GM11168 (cell line): Measurements from ENCODE around the gene ZNF488.

Source experiments
- in situ Hi-C: fragments of 300-500 bp; cut with MboI; formaldehyde crosslinking; loops from one replicate; pipeline ENCODE4 v1.12.0; 2022; ENCODE audit warnings: low sequenced_read_pairs; ENCODE audit not compliant: unreplicated experiment

Gene ZNF488

DNA sequence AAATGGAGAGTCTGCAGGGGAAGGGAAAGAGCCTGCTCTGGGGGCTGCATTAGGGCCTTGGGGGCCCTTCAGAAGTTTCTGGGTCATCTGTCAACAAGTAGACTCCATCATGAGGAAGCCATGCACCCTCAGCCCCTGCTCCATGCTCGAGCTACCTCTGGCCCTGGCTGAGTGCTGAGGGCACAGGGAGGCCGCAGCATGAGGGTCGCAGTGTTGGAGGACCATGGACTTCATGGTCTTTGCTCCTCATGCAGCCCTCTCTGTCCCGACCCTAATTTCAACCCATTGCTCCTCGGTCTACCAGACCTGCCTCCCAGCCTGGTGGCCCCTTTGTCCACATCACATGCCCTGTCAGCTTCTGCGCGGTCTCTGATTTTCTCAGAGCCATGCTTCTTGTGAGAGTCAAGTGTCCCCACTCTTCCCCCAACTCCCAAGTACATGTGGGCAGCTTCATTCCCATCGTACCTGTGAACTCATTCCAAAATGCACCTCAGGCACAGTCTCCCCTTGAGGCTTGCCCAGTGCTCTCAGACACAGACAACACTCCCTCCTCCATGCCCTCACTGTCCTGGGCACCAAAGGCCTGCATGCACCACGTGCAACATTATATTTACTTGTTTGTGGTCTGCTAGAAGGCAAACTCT, 14.7 kb downstream of the ZNF488 start:
- in situ Hi-C loops: no loop called here

DNA sequence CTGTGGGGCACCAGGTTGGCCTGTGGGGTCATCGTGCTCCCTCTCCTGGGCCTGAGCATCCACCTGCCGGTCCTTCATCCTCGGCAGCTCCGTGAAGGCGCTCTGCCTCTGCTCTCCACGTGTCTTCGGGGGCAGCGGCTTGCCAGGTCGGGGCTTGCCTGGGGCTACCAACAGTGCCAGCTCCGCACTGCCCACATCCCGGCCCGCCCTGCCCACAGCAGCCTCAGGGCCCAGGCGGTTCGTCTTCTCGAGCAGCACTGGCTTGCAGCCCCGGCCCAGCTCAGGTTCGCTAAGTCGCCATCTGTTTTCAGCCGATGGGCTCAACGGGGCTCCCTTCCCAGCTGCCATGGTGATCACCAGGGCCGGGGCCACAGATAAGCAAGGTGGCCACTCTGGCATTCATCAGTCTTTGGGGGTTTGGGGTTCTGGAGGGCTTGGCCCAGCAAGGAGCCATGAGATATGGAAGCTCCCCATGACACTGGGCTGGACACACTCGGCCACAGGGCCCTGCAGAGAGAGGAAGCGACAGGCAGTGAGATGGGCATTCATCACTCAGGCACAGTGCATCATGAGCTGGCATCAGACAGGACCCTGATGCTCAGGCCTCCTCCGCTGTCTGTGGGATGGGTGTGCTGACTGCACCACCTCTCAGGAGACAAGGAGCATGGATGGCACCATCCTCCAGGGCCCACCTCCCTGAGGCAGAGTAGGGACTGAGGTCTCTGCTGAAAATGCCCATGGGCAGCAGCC, 15.5 kb downstream of the ZNF488 start:
- in situ Hi-C loops: no loop called here

DNA sequence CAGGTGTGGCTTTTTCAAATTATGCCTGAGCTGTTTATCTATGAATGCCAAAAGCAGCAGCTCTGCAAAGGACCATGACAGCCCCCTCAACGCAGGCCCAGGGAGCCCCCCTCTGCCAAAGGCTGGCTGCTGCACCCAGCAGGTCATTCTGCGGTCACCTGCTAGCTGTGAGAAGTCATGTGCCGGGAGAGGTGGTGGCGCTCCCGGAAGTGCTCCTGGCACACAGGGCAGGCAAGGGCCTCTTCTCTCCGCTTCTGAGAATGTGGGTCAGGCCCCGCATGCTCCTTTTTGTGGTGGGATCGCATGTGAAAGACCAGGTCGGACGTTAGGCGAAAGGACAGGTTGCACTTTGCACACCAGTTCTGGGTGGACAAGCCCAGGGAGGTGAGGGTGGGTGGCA, 16.4 kb downstream of the ZNF488 start:
- in situ Hi-C loops: no loop called here

DNA sequence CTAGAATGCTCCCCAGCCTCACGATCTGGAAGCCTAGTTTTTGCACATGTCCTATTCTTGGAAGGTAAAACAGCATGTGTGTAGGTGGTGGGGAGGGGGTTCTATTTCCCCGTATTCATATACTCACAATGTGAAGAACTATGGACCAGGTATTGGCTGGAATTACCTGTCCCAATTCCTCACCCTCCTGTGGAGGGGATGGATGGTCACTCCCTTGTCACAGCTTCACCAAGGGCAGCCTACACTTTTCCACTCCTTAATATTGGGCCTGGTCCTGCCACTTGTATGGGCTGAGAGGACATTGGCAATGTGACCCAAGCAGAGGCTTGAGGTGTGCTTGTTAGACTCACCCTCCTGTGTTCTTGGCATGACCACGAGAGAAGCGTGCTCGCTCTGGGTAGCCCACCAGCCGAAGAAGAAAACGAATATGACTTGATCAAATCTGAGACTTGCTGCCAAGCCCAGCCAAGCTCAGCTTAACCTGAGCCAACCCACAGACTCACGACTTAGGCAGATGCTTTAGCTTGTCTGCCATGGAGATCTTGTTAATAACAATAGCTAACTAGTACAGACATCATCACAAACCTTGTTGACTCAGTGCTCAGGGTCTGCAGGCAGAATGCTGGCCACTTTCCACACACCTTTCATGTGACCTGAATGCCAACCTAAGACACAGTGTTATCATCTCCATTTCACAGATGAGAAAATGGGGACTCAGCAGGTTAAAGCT, 17.2 kb downstream of the ZNF488 start:
- in situ Hi-C loops: no loop called here

DNA sequence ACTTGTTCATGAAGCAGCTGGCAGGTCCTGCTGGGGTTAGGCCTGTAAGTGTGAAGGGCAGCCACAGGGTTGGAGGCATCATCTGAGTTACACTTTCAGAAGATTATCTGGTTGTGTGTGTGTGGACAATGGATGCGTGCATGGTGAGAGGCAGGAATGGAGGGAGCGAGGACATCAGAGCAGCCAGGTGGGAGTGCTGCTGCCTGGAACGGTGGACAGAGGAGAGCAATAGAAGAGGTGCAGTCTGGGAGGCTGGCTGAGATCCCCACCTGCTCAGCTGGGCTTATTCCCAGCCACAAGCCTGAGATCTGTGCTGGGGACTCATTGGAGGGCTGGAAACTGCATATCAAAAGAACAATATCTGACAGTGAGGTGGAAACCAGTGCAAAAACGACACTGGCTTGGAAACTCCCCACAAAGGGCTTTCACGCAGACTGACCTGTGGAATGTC, 17.9 kb downstream of the ZNF488 start:
- in situ Hi-C loops: no loop called here

DNA sequence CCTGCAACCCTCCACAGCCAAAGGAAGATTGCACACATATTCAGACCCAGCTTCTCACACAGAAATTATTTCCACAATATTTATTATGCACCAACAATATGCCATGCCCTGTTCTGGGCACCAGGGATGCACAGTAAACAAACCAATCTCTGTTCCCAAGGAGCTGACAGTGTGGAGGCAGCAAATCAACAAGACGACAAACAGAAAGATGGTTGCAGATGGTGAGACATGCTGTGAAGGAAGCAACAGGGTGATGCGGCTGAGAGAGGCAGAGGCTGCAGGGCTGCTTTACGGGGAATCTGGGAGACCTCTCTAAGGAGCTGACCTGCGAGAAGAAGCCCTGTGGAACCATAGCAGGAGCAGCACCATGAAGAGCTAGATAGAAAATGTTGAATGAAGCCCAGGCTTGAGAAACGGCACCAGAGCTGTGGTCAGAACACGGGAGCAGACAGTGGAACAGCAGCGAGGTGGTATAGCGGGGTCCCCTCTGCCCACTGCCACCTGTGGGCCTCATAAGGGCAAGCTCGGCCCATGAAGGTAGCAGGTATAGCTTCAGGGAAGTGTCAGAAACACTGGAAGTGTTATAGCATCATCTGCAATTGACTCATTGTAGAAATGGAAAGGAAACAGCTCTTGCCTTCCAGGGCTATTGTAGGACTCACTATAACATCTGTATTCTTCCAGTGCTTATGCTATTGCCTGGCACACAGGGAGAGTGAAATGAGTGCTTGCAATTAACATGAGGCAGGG, 18.5 kb downstream of the ZNF488 start:
- in situ Hi-C loops: no loop called here

DNA sequence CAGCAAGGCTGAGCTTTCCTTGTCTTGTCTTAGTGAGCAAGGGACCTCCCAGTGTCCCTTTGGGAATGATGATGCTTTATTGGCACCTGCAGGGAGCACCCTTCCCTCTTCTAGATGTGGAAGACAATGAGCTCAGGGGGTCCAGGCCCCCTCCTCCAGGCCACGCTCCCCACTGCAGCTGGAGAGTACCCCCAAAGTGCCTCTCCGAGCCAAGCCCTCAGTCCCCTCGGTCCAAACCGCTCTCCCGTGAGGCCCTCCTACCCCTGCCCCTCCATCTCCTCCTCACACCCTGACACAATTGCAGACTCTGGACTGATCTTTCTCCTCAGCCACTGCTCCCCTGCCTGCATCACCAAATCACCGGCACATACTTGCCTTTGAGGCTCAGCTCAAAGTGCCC, 19.2 kb downstream of the ZNF488 start:
- in situ Hi-C loops: no loop called here

DNA sequence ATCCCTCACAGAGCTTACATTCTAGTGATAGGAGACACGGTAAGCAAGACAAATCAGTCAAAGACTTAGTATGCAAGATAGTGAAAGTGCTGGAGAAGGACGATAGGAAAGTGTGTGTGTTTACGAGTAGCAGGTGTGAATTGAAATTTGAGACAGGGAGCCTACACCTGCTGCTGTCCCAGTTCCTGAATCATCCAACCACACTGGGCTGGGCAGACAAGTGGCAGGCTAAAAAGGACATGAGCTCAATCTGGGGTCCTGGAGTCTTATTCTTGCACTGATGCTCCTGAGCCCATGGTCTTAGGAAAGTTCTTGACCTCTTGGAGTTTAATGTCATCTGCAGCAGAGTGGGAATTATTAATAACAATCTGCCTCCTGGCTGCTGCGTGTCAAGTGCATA, 19.7 kb downstream of the ZNF488 start:
- in situ Hi-C loops: no loop called here

DNA sequence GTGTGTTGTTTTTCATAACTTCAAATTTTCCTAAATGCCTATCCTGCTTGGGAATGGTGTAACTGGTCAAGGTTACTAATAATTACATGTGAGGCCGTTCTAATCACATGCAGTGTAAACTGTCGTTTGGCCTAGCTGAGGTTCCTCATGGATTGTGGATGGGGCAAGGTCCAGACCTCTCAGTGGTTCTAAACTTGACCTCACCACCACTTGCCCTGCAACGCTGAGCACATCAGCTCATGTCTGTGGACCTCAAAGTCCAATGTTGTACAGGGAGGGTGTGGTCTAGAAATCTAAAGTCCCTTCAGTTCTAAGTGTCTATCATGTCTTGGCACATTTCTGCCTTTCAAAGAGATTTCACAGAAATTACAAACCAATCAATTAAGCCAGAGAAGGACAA, 20.3 kb downstream of the ZNF488 start:
- in situ Hi-C loops: no loop called here

DNA sequence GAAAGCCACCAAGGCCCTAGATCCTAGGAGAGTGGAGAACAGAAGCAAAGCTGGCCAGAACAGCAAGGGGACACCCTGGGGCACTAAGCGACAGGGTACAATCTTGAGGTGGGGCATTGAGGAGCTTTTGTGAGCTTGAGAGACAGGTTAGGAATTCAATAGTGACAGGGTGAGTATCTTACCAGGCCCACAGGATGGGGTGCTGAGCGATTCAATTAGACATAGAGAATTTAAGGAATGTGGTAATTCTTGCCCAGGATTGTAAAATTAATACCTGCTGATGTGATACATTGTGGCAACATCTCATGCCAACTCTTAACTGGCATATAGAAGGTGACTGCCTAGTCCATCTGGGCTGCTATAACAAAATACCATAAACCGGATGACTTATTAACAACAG, 21.9 kb downstream of the ZNF488 start:
- in situ Hi-C loops: no loop called here

DNA sequence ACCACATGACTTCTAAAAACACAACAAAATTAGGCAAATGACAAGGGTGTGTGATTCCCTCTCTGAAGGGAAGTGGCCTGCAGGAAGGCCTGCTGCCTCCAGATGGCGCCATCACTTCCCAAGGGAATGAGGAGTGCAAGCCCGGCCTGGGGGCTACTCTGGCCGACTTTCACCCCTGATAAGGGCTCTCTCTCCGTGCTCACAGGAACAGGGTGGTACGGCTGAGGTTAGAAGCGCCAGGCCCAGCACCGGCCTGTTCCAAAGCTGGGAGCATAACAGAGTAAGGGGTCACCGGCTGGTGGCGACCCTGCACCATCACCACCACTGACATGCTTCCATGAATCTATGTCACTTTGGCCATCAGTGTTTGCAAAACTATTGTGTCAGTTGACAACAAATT, 22.8 kb downstream of the ZNF488 start:
- in situ Hi-C loops: no loop called here

DNA sequence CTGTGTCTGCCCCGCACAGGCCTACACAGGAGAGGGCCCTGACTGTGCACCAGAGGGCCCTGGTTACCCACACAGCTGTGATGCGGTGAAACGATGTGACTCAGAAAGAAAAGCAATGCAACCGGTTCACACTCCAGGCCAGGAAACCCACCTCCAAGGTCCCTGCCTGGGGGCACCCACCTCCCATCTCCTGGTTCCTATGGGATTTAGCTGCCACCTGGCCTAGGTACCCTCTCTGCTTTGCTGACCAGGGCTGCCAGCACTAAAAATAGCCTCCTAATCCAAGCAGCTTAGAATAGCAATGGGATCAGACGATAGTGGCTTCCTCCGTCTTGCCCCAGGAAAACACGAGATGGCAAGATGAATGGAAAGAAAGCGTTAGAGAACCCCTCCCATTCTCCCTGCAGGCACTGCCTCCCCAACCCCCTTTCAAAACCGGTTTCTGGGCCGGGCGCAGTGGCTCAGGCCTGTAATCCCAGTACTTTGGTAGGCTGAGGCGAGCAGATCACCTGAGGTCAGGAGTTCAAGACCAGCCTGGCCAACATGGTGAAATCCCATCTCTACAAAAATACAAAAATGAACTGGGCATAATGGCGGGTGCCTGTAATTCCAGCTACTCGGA, 23.6 kb downstream of the ZNF488 start:
- in situ Hi-C loops: no loop called here

DNA sequence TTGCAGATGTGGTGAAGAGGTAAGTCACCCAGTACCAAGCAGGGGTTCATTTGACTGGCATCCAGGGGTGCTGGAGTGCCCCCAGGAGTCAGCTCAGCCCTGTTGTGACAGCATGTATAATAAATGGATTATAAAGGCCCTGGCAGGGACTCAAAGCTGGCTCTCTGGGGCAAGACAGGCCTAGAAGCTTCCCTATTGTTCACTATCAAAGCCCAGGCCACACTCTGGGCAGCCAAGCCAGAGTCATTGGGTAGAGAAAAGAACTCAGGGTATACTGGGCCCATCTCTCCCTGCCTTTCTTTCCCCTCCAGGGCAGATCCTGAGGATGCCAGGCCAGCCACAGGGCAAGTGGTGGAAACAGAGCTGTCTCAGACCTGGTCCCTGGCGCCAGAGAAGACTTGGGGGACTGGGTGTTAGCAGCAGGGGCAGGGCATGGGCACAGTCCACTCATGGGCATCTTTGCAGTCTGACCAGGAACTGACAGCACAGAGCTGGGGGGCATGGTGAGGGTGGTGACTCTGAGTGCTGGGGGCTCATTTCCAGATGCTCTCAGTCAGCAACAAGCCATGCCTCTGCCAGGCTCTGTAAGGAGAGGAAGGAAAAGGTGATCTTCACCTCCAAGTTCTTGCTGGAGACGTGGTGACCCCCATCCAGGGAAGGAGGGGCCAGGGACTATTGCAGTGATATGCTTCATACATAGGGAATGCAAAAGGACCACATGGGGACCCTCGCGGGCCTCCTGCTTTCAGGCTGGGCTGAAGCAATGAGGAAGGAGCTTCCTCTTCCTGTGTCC, 24.3 kb downstream of the ZNF488 start:
- in situ Hi-C loops: no loop called here

DNA sequence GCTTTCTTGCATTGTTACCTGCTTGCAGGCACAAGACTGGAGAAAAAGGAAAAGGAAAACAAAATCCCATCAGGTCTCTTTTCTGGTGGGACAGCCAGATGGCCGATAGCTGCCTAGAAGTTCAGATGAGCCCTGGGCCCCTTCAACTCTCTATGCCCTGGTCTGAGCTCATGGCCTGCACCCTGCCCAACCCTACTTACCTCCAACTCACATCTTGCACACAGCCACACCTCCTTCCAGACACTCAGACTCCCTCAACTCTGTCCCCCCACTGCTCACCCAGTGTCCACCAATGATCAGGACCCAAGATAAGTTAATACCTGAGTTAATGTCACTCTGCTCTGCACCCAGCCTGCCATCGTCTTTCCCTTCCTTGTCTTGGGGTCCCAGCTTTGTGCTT, 25.0 kb downstream of the ZNF488 start:
- in situ Hi-C loops: no loop called here

DNA sequence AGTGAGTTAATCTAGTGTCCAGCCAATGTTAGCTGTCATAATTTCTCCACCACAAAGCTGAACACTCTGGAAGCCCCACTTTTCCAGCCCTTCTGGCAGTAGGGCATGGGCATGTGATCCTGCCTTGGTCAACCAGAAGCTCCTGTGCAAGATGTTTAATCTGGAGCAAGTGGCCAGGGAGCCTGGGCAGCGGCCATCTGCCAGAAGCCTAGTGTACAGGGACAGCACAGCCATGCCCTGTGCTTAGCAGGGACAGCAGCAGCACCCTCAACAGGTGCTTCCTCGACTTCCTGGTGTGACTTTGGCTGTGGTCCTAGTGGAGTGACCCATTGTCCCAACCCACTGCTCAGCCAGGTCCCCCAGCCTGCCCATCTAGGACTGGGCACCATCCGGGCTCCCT, 25.6 kb downstream of the ZNF488 start:
- in situ Hi-C loops: no loop called here

DNA sequence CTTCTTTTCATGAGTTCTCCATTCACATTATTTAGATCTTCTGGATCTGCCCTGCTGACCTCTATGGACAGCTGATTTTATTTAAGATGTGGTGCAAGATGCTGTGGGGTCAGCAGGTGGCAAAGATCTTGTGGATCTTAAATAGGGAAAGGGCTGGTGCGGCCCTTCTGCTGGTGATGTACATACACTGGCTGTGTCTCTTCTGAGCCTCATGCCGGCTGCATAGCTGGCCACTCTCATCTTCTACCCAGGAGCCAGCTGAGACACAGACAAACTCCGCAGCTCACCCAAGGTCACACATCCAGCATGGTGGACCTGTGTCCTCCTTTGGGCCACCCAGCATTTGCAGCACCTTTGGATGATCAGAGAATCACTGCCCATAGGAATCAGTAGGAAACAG, 26.2 kb downstream of the ZNF488 start:
- in situ Hi-C loops: no loop called here

DNA sequence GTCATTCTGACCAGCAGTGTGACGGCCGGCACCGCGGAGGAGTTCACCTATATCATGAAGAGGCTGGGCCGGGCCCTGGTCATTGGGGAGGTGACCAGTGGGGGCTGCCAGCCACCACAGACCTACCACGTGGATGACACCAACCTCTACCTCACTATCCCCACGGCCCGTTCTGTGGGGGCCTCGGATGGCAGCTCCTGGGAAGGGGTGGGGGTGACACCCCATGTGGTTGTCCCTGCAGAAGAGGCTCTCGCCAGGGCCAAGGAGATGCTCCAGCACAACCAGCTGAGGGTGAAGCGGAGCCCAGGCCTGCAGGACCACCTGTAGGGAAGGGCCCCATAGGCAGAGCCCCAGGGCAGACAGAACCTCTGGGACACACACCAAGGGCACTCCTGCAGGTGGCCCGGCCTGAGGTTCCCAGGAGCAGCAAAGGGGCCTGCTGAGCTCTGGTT, 26.9 kb downstream of the ZNF488 start:
- in situ Hi-C loops: no loop called here

DNA sequence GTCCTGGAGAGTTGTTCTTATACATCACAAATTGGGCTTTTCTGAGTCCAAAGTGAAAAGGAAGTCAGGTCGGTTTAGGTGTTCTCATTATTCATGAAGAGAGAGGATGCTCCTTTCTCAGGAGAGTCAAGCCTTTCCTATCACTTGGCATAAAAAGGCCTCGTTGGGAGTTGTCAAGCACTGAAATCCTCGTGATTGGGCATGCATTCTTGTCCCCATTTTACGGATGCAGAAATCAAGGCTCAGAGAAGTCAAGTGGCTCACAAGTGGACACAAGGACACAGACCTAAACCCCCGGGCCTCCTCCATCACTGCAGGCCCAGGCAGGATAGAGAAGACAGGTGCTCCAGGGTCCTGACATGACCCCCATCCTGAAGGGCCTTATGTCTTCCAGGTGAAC, 27.4 kb downstream of the ZNF488 start:
- in situ Hi-C loops: no loop called here

DNA sequence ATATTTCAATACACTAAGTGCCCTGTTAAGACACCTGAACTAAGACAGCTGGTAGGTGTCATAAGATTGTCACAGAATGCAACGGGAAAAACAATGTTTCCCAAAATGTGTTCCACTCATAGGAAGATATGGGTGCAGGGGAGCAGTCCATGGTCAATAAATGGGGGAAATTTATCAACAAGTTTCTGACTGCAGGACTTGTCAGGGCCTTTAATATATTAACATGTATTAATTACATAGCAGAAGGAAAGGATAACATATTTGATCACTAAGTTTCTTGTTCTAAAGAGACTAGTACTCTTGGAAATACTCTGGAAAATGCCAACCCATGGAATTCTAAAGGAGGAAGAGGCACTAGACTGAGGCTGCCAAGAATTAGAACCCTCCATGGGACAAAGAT, 29.2 kb downstream of the ZNF488 start:
- in situ Hi-C loops: no loop called here
